Pancreas (tissue), 10 donors: ENCODE data around the gene SGO2. TPM values are rescaled to one million over a fixed set of nuclear protein-coding genes. Genes with fewer than 3 reads are reported as not detected.

Experiments
- ATAC-seq, 4 donors: fragments of 200-7000 bp; cut with Tn5 transposase; one replicate each; pipeline versions ENCODE4 v1.8.0 to v1.9.1; 2020; ENCODE audit warnings: mild to moderate bottlenecking in 4 of 4, moderate library complexity in 4 of 4
- DNase-seq, 6 donors: peaks; one replicate each; pipeline ENCODE4 v3.0.0-alpha.2; 2020
- FAIRE-seq: peaks from 2 replicates; lab custom pipeline; 2012; peaks lifted over from hg19 to GRCh38; lab: Jason Lieb, UNC
- H3K27ac ChIP-seq, 4 donors: fragments of 200-600 bp; sonication (generic); 1 replicate in 3 of 4; 2 replicates in 1 of 4; pipeline versions ENCODE4 v1.5.0 to v1.8.0; 2020
- H3K27me3 ChIP-seq, 4 donors: fragments of 200-600 bp; one replicate each; pipeline ENCODE4 v1.8.0; 2021
- H3K36me3 ChIP-seq, 3 donors: fragments of 200-600 bp; sonication (generic) in 1 of 3; one replicate each; pipeline versions ENCODE4 v1.5.0 to v1.8.0; 2020 to 2021
- H3K4me1 ChIP-seq, 3 donors: fragments of 200-600 bp; one replicate each; pipeline ENCODE4 v1.8.0; 2021
- H3K4me3 ChIP-seq, 4 donors: fragments of 200-600 bp; sonication (generic) in 2 of 4; one replicate each; pipeline versions ENCODE4 v1.5.0 to v1.8.0; 2020 to 2021
- H3K9me3 ChIP-seq, 4 donors: fragments of 200-600 bp; one replicate each; pipeline ENCODE4 v1.8.0; 2021
- CTCF ChIP-seq, 4 donors: fragments of 200-600 bp; sonication (generic) in 3 of 4; IDR thresholded peaks; one replicate each; pipeline versions ENCODE4 v1.5.0 to v1.8.0; 2021; ENCODE audit warnings: antibody characterized with exemption in 4 of 4
- WGBS, 2 donors: extraction: QIAGEN DNeasy Blood & Tissue Kit; methylation state at CpG; one replicate each; pipeline ENCODE4 v1.1.7; 2013; 5-methylcytosine and 5-hydroxymethylcytosine counted together
- intact Hi-C, 3 donors: fragments of 100-400 bp; cut with DNase I; formaldehyde crosslinking; loops; one replicate each; pipeline versions ENCODE4 v1.11.1 to v1.14.2; 2022
- polyA plus RNA-seq, 2 donors: library from polyadenylated mRNA; stranded (reverse); fragments of 200-250 nt; gene quantifications; one replicate each; pipeline ENCODE4 v1.2.3, GENCODE V29; 2013
- total RNA-seq, 6 donors: library from RNA; stranded (reverse); fragmentation: NEBNext Ultra II Directional in 4 of 6; extraction: Animal tissue kit (Norgen Biotek cat#: 25700) in 4 of 6; gene quantifications; one replicate each; pipeline versions ENCODE4 v1.2.1 to v1.2.4, GENCODE V29; 2021 to 2023
- donor health status: healthy with polysubstance abuse.
- donor health status: DM: no; HTN: no; CAD: no; lungs with moderate emphysema.
- donor health status: DM: no; HTN: no; CAD: no.
- donor health status: control.
- donor health status: control.
- donor health status: Bipolar disorder and iron deficiency.
- donor health status: DM: yes; HTN: yes; CAD: no.
- donor health status: DM: no; HTN: no; CAD: no.
- donor health status: DM: no; HTN: no; CAD: no.
- donor health status: DM: yes; HTN: yes; CAD: no.

Gene SGO2
- total RNA-seq (under 1 TPM; 0.38 to 0.83 (median 0.65) TPM), polyA plus RNA-seq (under 1 TPM; 0.27 to 0.49 TPM)

DNA sequence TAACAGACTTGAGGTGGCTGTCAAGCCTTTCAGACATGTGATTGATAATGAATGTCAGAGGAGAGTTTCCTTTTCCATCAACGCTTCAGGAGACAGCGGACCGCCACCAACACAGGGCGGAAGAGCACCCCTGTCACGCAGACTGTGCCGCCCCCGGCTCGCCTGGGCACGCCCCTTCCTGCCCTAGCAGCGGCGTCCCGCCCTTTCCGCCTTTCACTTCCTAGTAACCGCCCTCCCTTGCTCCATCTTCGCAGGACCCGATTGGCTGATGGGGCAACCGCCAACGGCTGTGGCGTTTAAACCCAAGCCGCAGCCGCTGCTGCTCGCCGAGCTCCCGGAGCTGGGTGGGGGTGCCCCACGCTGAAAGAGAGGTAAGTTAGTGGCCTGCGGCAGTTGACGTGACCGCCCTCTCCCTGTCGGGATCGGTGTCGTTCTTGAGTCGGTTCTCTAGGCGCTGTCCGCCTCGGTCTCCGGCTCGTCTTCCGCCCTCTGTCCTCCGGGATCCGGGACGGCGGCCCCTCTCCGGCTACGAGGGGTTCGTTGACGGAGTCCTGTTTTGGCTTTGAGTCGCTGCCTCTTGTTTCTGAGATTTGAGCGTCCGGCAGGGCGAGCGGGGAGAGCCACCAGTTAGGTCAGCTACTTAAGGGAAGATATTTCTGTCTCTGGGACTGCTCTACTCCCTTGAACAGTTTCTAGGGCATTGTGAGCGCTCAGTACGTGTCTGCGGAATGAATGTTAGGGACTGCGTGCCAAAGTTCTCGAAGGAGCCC is at the start of gene SGO2:
Gene SGO2, plus strand, starts transcription at position 326 of the 770 bp plus-strand sequence. CDS start 6,769 bp downstream, outside the sequence.
- H3K9me3 ChIP-seq = no peaks in the 10 kb centered on the region
- peak; percentile 49 for FAIRE-seq
- no peaks in the 10 kb centered on the region for H3K36me3 ChIP-seq
- no peak for TF ChIP-seq CTCF (IDR thresholded peaks at IDR 0.05)
- peak; percentile 100 for ATAC-seq
- intact Hi-C loops = no loop called here
- WGBS, 2 donors = 0% methylated on average over 56 of the region's 56 CpGs
- H3K4me3 ChIP-seq = peak within 1 kb of the TSS; percentile 70 to 92 (median 82)
- H3K27me3 ChIP-seq = no peaks in the 10 kb centered on the region
- peak; percentile 90 to 96 (median 94) for DNase-seq
- H3K27ac ChIP-seq = no peak within 1 kb of the TSS
- peaks cover 0 to 6% (median 4%) of the 10 kb centered on the region in 3 donors for H3K4me1 ChIP-seq

DNA sequence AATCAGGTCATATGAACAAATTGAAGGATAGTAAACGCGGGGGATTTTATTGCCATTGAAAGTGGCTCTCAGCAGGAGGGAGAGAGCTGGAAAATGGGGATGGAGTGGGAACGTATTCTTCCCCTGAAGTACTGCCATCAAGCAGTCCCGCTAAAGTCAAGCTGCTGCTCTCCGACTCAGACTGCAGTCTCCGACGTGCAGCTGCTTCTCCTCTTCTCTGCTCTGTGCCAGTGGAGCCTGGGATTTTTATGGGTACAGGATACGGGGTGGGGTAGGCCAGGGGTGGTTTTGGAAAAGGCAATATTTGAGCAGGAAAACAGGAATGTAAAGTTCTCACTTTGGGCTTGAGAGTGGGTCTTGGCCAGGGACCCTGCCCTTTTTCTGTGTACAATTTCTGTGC is 49.2 kb upstream of the SGO2 start:
- Histone ChIP-seq H3K4me3 (no peak overlapping the region), H3K27ac (no peak overlapping the region), H3K36me3 (peaks cover 0 to 23% (median 6%) of the 10 kb centered on the region in 3 donors), H3K9me3 (no peaks in the 10 kb centered on the region), H3K27me3 (no peaks in the 10 kb centered on the region), H3K4me1 (peaks cover under 1 to 7% (median 3%) of the 10 kb centered on the region in 3 donors)
- 86% methylated on average over 8 of the region's 8 CpGs for WGBS, 2 donors
- DNase-seq = no peak
- no peak for TF ChIP-seq CTCF (IDR thresholded peaks at IDR 0.05)
- intact Hi-C loops = loop anchor here (10.0 kb wide), 3 partner anchors 482 to 502 kb away; no protein-coding TSS in a partner anchor
- ATAC-seq = no peak
- no peak for FAIRE-seq

DNA sequence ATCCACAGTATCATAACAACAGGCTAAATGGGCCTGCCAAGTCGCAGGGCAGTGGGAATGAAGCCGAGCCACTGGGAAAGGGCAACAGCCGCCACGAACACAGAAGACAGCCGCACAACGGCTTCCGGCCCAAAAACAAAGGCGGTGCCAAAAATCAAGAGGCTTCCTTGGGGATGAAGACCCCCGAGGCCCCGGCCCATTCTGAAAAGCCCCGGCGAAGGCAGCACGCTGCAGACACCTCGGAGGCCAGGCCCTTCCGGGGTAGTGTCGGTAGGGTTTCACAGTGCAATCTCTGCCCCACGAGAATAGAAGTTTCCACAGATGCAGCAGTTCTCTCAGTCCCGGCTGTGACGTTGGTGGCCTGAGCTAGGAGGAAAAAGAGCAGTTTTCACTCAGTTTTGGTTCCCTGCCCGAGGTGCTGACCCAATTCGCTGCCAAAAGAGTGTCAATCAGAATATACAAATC is 48.3 kb upstream of the SGO2 start:
- H3K27ac ChIP-seq = peak overlapping the region in 1 of 4 donors; percentile 12
- intact Hi-C loops = loop anchor here (10.0 kb wide), 3 partner anchors 483 to 503 kb away; no protein-coding TSS in a partner anchor
- WGBS, 2 donors = 81 to 87% methylated on average over 21 of the region's 21 CpGs

GRCh38 chr2:200479692-200480265 is 46.2 kb upstream of the SGO2 start:
- intact Hi-C loops = loop anchor here (10.0 kb wide), 3 partner anchors 485 to 505 kb away; no protein-coding TSS in a partner anchor
- Histone ChIP-seq H3K27me3 (no peaks in the 10 kb centered on the region), H3K9me3 (no peaks in the 10 kb centered on the region), H3K36me3 (peaks cover 0 to 6% (median 5%) of the 10 kb centered on the region in 3 donors), H3K4me3 (no peak overlapping the region), H3K4me1 (peaks cover 9 to 18% (median 13%) of the 10 kb centered on the region in 3 donors), H3K27ac (peak overlapping the region in 1 of 4 donors; percentile 15)
- TF ChIP-seq CTCF (IDR thresholded peaks at IDR 0.05) = no peak
- WGBS, 2 donors = 69 to 70% methylated on average over 8 of the region's 8 CpGs
- DNase-seq = no peak
- no peak for FAIRE-seq
- no peak for ATAC-seq

More for the DNA sequence above, 48.3 kb upstream of the SGO2 start:
- Histone ChIP-seq H3K4me3 (no peak overlapping the region), H3K9me3 (no peaks in the 10 kb centered on the region), H3K27me3 (no peaks in the 10 kb centered on the region), H3K4me1 (peaks cover 4 to 11% (median 6%) of the 10 kb centered on the region in 3 donors), H3K36me3 (peaks cover 0 to 22% (median 6%) of the 10 kb centered on the region in 3 donors)
- no peak for TF ChIP-seq CTCF (IDR thresholded peaks at IDR 0.05)
- ATAC-seq (peak in 1 of 4 donors; percentile 9), DNase-seq (no peak), FAIRE-seq (no peak)
